HG02970 (cell line): ENCODE results near the gene PTF1A.

Experiments used
- ATAC-seq: cut with Tn5 transposase; IDR thresholded peaks from one replicate; pipeline ENCODE4 v1.9.1; 2021; ENCODE audit warnings: mild to moderate bottlenecking, moderate library complexity, moderate number of reproducible peaks; ENCODE audit not compliant: unreplicated experiment, low FRiP score

The PTF1A gene

DNA sequence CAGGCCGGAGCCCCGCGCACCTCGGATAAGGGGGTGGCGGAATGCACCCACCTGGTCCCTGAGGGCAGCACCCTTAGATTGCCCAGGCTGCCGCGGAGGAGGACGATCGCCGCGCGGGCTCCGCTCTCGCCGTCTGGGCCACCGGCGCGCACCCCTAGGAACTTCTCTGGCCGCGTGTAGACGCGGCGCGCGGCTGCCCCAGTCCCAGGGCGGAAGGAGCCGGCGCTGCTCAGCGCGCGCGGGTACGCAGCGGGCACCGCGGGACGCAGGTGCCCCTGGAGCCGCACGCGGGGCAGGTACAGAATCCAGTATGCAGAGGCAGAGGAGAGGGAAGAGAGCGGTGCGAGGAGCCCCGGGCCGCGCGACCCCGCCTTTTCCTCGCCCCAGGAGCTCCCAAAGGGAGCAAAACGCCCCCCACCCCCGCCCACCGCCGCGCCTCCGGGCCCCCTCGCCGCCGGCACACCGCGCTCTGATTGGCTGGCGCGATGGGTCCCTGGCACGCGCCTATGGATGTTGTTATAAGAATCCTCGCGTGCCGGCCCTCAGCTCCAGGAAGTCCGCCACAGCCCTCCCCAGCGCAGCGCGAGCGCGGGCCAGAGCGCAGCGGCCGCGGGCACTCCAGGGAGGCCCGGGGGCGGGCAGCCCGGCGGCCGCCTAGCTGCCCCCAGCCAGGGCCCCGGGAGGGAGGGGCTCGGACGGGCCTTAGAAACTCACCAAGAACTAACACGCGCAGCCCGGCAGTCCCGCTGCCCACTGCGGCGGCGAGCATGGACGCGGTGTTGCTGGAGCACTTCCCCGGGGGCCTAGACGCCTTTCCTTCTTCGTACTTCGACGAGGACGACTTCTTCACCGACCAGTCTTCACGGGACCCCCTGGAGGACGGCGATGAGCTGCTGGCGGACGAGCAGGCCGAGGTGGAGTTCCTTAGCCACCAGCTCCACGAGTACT lies at the start of gene PTF1A:
PTF1A (plus strand) TSS at position 549 of the 948 bp plus-strand sequence; CDS start at position 768, 219 bp downstream.
- no peak for ATAC-seq

DNA sequence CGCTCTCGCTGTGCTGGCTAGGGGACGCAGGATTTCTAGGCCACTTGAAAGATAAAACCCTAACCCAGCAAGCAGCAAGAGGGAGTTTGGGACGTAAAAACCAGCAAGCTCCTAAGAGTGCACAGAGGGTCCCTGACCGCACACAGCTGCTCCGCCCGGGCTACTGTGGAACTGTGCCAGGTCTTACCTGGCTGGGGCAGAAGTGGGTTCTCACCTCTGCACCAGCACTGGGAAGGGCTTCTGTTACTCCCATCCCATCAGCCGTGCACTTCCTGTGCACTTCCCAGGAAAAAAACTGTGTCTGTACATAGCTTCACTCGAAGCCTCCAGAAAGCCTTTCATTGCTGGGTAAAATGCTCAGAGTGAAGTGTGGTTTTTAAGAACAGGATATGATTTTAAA lies 45.9 kb upstream of the PTF1A start:
- ATAC-seq, result no peak

GRCh38 chr10:23147035-23147434 lies 45.1 kb upstream of the PTF1A start:
- no peak for ATAC-seq

DNA sequence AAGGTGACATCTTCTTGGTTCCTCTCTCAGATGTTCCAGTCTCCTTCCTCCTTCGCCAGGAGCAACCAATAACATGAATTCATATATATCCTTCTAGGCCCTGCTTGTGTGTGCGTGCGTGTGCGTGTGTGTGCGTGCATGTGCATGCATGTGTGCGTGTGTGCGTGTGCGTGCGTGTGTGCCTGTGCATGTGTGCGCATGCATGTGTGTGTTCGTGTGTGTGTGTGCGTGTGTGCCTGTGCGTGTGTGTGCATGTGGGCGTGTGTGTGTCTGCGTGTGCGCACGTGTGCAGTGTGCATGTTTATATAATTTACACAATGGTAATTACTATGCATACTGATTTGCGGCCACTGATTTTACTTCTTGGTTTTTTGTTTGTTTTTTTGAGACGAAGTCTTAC lies 43.9 kb upstream of the PTF1A start:
- ATAC-seq, result no peak

GRCh38 chr10:23150091-23150490 lies 42.0 kb upstream of the PTF1A start:
- no peak for ATAC-seq

DNA sequence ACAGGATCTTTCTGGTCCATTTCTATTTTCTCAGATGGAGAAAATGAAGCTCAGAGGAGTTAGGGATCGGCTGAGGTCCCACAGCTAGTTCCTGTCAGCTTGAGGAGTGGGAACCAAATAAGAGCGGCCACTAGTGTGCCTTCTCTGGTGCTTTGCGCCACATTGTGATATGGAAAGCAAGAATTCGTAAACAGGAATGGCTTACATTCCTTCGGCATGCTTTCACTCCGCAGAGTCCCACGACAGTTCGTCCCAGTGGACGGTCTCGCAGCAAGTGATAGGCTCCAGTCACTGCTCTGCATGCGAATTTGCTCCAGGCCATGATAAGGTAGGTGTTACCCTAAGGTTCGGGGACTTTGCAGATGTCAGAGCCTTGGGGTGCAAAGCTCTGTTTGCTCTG lies 41.5 kb upstream of the PTF1A start:
- no peak for ATAC-seq

GRCh38 chr10:23151071-23151470 lies 41.0 kb upstream of the PTF1A start:
- ATAC-seq, result no peak

GRCh38 chr10:23155169-23155568 lies 36.9 kb upstream of the PTF1A start:
- no peak for ATAC-seq

- ATAC-seq, result no peak
Observed at GRCh38 chr10:23156447-23157150, 35.5 kb upstream of the PTF1A start.

DNA sequence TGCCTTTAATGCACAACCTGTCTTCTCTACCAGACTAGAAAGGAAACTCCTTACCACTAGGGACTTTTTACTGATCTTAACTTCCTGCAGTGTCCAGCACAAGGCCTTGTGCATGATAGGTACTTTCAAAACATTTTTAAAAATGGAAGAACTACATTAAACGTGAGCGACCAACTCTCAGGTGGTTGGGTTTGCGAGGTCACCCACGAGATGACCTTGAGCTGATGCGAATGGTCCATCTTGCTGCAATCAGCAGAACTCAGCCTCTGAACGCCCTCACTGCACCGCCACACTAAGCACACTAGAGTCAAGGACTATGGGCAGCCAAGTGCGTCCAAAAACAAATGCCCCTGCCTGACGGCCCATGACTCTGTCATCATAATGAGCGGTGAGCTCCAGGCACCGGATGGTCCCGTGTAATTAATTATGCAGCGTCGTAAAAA lies 34.9 kb upstream of the PTF1A start:
- no peak for ATAC-seq

DNA sequence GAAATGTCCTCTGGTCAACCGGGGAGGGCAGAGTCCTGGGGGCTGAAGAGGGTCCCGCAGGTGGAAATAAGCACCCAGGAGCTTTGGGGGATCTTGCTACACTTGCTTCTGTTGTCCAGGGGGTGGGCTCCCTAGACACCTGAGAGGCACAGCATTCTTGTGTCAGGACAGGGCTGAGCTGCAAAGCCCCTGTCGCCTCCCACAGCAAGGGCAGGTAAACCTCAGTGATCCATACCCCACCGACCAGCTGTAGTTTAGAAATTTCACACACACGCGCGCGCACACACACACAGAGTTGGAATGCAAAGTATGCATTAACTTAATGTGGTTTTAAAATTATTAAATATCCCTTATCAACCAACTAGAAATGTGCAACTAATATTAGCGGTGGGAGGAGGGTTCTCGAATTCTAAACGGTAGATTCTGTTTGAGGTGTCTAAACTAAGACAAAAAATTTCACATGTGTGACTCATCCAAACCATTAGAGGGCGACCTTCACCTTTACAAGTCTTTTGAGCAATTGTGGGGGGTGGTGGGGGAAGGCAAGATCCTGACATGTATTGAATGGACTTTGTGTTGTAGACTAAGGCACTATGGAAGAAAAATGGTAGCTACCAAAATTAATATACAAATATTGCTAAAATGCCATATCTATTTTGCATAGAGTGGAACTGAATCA lies 34.3 kb upstream of the PTF1A start:
- ATAC-seq, result no peak

DNA sequence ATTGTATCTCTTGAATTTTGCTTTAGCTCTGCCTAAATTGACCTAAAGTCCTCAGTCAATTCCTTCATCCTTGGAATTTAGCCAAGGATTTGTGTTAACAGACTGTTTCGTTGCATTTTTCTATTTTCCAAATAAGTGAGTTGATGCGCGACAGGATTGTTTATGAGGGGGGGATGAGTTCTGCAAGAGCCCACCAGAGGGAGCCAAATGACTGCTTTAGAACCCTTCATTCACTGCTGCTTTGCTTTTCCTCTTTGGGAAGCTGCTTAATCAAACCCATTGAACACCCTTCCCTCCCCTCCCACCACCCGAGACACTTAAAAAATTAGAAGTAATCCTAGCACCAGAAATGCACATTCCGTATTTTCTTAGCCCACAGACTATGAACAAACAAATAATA lies 33.7 kb upstream of the PTF1A start:
- ATAC-seq, result no peak

- no peak for ATAC-seq
Observed at GRCh38 chr10:23171232-23171876, 20.8 kb upstream of the PTF1A start.

DNA sequence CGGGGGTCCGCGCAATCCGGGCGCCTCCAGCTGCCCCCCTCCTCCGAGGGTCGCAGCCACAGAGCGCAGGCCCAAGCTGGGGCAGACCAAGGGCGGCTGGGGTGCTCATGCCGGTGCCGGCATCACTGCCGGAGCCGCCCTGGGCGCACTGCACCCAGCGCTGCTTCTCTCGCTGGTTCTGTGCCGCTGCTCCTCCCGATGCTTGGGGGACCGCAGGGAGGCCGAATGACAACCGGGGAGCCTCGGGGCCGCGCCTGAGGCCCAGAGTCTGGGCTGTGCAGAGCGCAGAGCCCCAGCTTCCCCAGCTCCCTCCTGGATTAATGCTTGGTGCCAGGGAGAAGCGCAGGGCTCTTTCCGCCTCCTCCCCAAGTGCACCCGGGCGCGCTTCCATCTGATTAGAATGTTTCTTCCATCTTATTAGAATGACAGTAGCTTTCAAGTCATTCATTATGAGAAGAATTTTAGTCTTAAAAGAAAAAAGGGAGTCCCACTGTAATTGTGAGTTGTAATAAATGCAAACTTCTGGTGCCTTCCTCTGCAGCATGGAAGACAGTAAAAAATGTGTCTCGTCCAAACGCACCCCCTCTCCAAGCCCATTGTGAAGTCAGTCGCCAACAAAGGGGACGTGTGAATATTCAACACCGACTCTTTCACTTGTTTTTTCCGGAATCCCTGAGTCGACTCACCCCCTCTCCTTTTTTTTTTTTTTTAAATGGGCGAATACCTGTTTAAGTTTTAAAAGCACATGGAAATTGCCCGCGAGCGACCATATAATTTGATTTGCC lies 19.5 kb upstream of the PTF1A start:
- no peak for ATAC-seq

- no peak for ATAC-seq
Observed at GRCh38 chr10:23173214-23174073, 18.7 kb upstream of the PTF1A start.

DNA sequence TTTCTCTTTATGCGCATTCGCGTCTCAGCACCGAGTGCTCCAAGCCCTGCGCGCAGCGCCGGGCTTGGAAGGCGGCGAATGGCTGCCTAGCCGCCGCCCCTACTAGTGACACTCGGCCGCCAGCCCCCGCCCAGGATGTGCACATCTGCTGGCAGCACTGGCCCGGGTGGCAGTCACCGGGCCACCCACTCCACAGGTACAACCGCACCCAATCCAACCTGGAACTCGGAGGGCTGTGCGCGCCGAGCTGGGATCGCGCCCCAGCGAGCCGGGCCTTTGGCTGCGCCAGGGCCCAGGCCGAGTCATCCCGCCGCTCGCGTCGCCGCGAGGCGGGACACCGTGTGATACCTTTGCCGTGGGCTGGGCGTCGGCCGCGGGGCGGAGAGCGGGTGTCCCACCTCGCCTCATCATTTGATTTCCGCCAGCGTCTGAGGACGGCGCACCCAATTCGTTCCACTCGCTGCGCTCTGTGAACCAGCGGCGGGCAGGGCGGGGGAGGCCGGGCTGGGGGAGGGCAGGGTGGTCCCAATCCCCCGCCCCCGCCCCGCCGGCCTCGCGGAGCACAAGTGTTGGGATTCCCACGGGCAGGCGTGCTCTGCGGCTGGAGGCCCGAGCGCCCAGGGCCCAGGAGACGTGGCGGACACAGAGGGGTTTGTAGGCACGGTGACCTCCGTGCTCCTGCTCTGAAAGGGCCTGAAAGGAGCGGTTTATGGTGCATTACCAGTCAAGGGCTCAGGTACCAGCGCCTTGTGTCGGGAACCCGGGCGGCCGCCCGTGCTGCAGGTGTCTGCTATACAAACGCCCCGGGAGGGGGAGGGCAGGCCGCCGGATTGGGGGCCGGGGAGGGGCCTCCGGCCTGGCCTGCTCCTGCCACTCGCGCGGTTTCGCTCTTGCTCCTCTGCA lies 17.8 kb upstream of the PTF1A start:
- no peak for ATAC-seq

GRCh38 chr10:23174977-23175512 lies 17.1 kb upstream of the PTF1A start:
- ATAC-seq, result no peak

DNA sequence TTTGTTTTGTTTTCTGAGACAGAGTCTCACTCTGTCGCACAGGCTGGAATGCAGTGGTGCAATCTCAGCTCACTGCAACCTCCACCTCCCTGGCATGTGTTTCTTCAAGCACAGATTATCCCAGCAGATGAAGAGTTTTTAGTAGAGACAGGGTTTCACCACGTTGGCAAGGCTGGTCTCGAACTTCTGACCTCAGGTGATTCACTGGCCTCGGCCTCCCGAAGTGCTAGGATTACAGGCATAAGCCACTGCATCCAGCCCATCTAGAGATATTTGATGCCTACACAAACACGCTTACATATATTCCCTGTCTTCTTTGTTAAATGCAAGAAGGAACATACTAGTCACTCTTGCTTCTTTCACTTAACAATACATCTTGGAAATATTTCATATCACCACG lies 5.9 kb upstream of the PTF1A start:
- no peak for ATAC-seq
